ENCODE measurements around the gene KCNQ1. TPM values are rescaled to one million over a fixed set of nuclear protein-coding genes. Genes with fewer than 3 reads are reported as not detected.
A peak's percentile ranks its signal among the peaks of the same experiment; 100 is the strongest.

KCNQ1 gene
- total RNA-seq, 6 donors from 2014 or later = 18.0 to 45.4 (median 32.7) TPM

GRCh38 chr11:2413742-2414579 is 30.8 kb upstream of the KCNQ1 start:
- TF ChIP-seq CTCF (IDR thresholded peaks at IDR 0.05) (no peak), EP300 (IDR thresholded peaks at IDR 0.05) (no peak)
- peak in 1 of 2 donors; percentile 83 for DNase-seq
- H3K27ac ChIP-seq = no peak overlapping the region
- H3K4me1 ChIP-seq = no peaks in the 10 kb centered on the region
- H3K9me3 ChIP-seq = no peaks in the 10 kb centered on the region
- 84% methylated on average over 19 to 41 of the region's 43 CpGs for WGBS, 2 donors
- no peaks in the 10 kb centered on the region for H3K36me3 ChIP-seq
- H3K27me3 ChIP-seq = peaks cover 0 to 5% (median 0%) of the 10 kb centered on the region in 4 donors
- no peak overlapping the region for H3K4me3 ChIP-seq
- no peak for ATAC-seq (ENCODE audit: low FRiP score in 2 of 2)

GRCh38 chr11:2414616-2415015 is 30.2 kb upstream of the KCNQ1 start:
- WGBS, 2 donors = 94% methylated on average over 30 to 34 of the region's 35 CpGs
- Histone ChIP-seq H3K9me3 (no peaks in the 10 kb centered on the region), H3K27me3 (peaks cover 0 to 5% (median 0%) of the 10 kb centered on the region in 4 donors), H3K36me3 (no peaks in the 10 kb centered on the region), H3K27ac (no peak overlapping the region), H3K4me3 (no peak overlapping the region), H3K4me1 (peaks cover 0 to 2% (median 2%) of the 10 kb centered on the region in 4 donors)
- peak in 1 of 2 donors; percentile 86 for DNase-seq
- no peak for ATAC-seq (ENCODE audit: low FRiP score in 2 of 2)
- no peak for TF ChIP-seq POLR2AphosphoS5 (IDR thresholded peaks at IDR 0.05)
- no peak for TF ChIP-seq EP300 (IDR thresholded peaks at IDR 0.05)
- TF ChIP-seq CTCF (IDR thresholded peaks at IDR 0.05) = no peak

GRCh38 chr11:2415171-2415570 is 29.6 kb upstream of the KCNQ1 start:
- Histone ChIP-seq H3K4me1 (peaks cover 0 to 8% (median 7%) of the 10 kb centered on the region in 4 donors), H3K4me3 (no peak overlapping the region), H3K36me3 (no peaks in the 10 kb centered on the region), H3K27ac (no peak overlapping the region), H3K27me3 (peaks cover 0 to 2% (median 0%) of the 10 kb centered on the region in 4 donors), H3K9me3 (no peaks in the 10 kb centered on the region)
- DNase-seq (no peak), ATAC-seq (ENCODE audit: low FRiP score in 2 of 2) (no peak)
- TF ChIP-seq CTCF (IDR thresholded peaks at IDR 0.05) = no peak
- no peak for TF ChIP-seq POLR2A (IDR thresholded peaks at IDR 0.05)
- TF ChIP-seq POLR2AphosphoS5 (IDR thresholded peaks at IDR 0.05) = no peak
- 83 to 93% methylated on average over 24 to 28 of the region's 28 CpGs for WGBS, 2 donors

- Histone ChIP-seq H3K27me3 (no peaks in the 10 kb centered on the region), H3K4me1 (peaks cover 6 to 14% (median 13%) of the 10 kb centered on the region in 4 donors), H3K9me3 (no peaks in the 10 kb centered on the region), H3K27ac (no peak overlapping the region), H3K36me3 (no peaks in the 10 kb centered on the region), H3K4me3 (no peak overlapping the region)
- no peak for ATAC-seq (ENCODE audit: low FRiP score in 2 of 2)
- DNase-seq = peak in 1 of 2 donors; percentile 81
- WGBS, 2 donors = 84 to 86% methylated on average over 10 to 30 of the region's 34 CpGs
- TF ChIP-seq EP300 (IDR thresholded peaks at IDR 0.05) = no peak
- no peak for TF ChIP-seq POLR2AphosphoS5 (IDR thresholded peaks at IDR 0.05)
These were observed 29.0 kb upstream of the KCNQ1 start for GRCh38 chr11:2415601-2416380.

GRCh38 chr11:2416765-2417164 is 28.0 kb upstream of the KCNQ1 start:
- H3K36me3 ChIP-seq = no peaks in the 10 kb centered on the region
- H3K27ac ChIP-seq = no peak overlapping the region
- H3K4me1 ChIP-seq = peaks cover 6 to 15% (median 15%) of the 10 kb centered on the region in 4 donors
- H3K4me3 ChIP-seq = no peak overlapping the region
- DNase-seq = no peak
- no peak for TF ChIP-seq POLR2AphosphoS5 (IDR thresholded peaks at IDR 0.05)
- TF ChIP-seq CTCF (IDR thresholded peaks at IDR 0.05) = no peak
- no peak for TF ChIP-seq POLR2A (IDR thresholded peaks at IDR 0.05)
- no peak for TF ChIP-seq EP300 (IDR thresholded peaks at IDR 0.05)
- no peak for ATAC-seq (ENCODE audit: low FRiP score in 2 of 2)
- no peaks in the 10 kb centered on the region for H3K27me3 ChIP-seq
- 89 to 91% methylated on average over 18 of the region's 18 CpGs for WGBS, 2 donors
- no peaks in the 10 kb centered on the region for H3K9me3 ChIP-seq

Measured in upper lobe of left lung (tissue), 6 donors.